OCI-LY1 (cell line): Measurements from ENCODE around the gene VPS39.

Experiments used
- H2AFZ ChIP-seq: fragments of 200-600 bp; sonication (generic), shearing (Covaris generic); 2 replicates; pipeline ENCODE4 v1.6.0; 2014; ENCODE audit warnings: antibody characterized with exemption, mild to moderate bottlenecking, low read length
- H3F3A ChIP-seq: fragments of 200-600 bp; sonication (generic), shearing (Covaris generic); 2 replicates; pipeline ENCODE4 v1.6.0; 2014; ENCODE audit warnings: mild to moderate bottlenecking, antibody characterized with exemption, low read length, moderate library complexity; ENCODE audit not compliant: insufficient read depth
- H3K27ac ChIP-seq: fragments of 200-600 bp; sonication (generic); 2 replicates; pipeline ENCODE4 v1.5.1; 2014; ENCODE audit warnings: low read length, mixed run types, mild to moderate bottlenecking, low read depth; ENCODE audit not compliant: poor library complexity, severe bottlenecking
- H3K27me3 ChIP-seq: fragments of 200-600 bp; sonication (generic); 2 replicates; pipeline ENCODE4 v1.6.0; 2014; ENCODE audit warnings: antibody characterized with exemption, mild to moderate bottlenecking, low read length, moderate library complexity; ENCODE audit not compliant: insufficient read depth
- H3K36me3 ChIP-seq: fragments of 200-600 bp; sonication (generic); 2 replicates; pipeline ENCODE4 v1.6.1; 2014; ENCODE audit warnings: mild to moderate bottlenecking, antibody characterized with exemption, low read length, moderate library complexity, mixed read lengths; ENCODE audit not compliant: insufficient read depth
- H3K4me1 ChIP-seq: fragments of 200-600 bp; sonication (generic); 2 replicates; pipeline ENCODE4 v1.5.1; 2014; ENCODE audit warnings: mild to moderate bottlenecking, low read length, moderate library complexity; ENCODE audit not compliant: insufficient read depth, severe bottlenecking
- H3K4me2 ChIP-seq: fragments of 200-600 bp; sonication (generic), shearing (Covaris generic); 2 replicates; pipeline ENCODE4 v1.6.1; 2014; ENCODE audit warnings: low read length
- H3K4me3 ChIP-seq: fragments of 200-600 bp; sonication (generic); 2 replicates; pipeline ENCODE4 v1.5.1; 2014; ENCODE audit warnings: low read length, low read depth, mild to moderate bottlenecking, mixed read lengths; ENCODE audit not compliant: poor library complexity, severe bottlenecking
- H3K79me2 ChIP-seq: fragments of 200-600 bp; shearing (Covaris generic); 2 replicates; pipeline ENCODE4 v1.6.1; 2016; ENCODE audit warnings: mixed run types, low read length, mixed read lengths; ENCODE audit not compliant: insufficient read depth
- H3K9ac ChIP-seq: fragments of 200-600 bp; sonication (generic), shearing (Covaris generic); 2 replicates; pipeline ENCODE4 v1.6.1; 2014; ENCODE audit warnings: mild to moderate bottlenecking, low read length, mixed read lengths
- H3K9me2 ChIP-seq: fragments of 200-600 bp; sonication (generic), shearing (Covaris generic); 2 replicates; pipeline ENCODE4 v1.6.1; 2014; ENCODE audit warnings: low read depth, mild to moderate bottlenecking, low read length, mixed read lengths
- H3K9me3 ChIP-seq: fragments of 200-600 bp; shearing (Covaris generic); 2 replicates; pipeline ENCODE4 v1.6.1; 2014; ENCODE audit warnings: low read length, mixed read lengths
- H4K20me1 ChIP-seq: fragments of 200-600 bp; sonication (generic), shearing (Covaris generic); 2 replicates; pipeline ENCODE4 v1.6.0; 2016; ENCODE audit warnings: mild to moderate bottlenecking, low read length; ENCODE audit not compliant: insufficient read depth
- EZH2 ChIP-seq: fragments of 200-600 bp; sonication (generic), shearing (Covaris generic); IDR thresholded peaks from 2 replicates; pipeline ENCODE4 v1.8.0; 2017; ENCODE audit warnings: borderline replicate concordance, mixed run types, mild to moderate bottlenecking, antibody characterized with exemption, low read length, moderate library complexity, mixed read lengths
- TF ChIP-seq, protein P1 (sequence below): fragments of 200-600 bp; sonication (generic), shearing (Covaris generic); IDR thresholded peaks from 2 replicates; pipeline ENCODE4 v1.5.1; 2017; ENCODE audit warnings: mild to moderate bottlenecking, antibody characterized with exemption, low read length, moderate library complexity, mixed read lengths

The VPS39 gene

DNA sequence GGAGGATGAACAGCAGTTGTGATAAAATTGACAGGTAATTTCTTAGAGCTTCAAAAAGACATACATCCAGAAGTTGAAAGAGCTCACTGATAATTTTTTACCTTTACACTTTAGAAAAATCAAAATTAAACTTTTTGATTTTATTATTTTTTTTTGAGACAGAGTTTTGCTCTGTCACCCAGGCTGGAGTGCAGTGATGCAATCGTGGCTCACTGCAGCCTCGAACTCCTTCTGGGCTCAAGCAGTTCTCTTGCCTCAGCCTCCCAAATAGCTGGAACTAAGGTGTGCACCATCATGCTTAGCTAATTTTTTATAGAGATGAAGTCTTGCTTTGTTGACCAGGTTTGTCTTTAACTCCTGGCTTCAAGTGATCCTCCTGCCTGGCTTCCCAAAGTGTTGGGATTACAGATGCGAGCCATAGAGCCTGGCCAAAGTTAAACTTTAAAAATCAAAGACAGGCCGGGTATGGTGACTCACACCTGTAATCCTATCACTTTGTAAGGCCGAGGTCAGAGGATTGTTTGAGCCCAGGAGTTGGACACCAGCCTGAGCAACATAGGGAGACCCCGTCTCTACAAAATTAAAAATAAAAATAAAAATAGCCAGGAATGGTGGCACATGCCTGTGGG lies 73.4 kb downstream of the VPS39 start:
- TF ChIP-seq, protein P1, sequence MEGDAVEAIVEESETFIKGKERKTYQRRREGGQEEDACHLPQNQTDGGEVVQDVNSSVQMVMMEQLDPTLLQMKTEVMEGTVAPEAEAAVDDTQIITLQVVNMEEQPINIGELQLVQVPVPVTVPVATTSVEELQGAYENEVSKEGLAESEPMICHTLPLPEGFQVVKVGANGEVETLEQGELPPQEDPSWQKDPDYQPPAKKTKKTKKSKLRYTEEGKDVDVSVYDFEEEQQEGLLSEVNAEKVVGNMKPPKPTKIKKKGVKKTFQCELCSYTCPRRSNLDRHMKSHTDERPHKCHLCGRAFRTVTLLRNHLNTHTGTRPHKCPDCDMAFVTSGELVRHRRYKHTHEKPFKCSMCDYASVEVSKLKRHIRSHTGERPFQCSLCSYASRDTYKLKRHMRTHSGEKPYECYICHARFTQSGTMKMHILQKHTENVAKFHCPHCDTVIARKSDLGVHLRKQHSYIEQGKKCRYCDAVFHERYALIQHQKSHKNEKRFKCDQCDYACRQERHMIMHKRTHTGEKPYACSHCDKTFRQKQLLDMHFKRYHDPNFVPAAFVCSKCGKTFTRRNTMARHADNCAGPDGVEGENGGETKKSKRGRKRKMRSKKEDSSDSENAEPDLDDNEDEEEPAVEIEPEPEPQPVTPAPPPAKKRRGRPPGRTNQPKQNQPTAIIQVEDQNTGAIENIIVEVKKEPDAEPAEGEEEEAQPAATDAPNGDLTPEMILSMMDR, result no peak
- TF ChIP-seq EZH2, result no peak
- no peaks in the 10 kb centered on the region for H3K4me1 ChIP-seq
- no peaks in the 10 kb centered on the region; the same call in 1 of the 2 replicates for H3K27me3 ChIP-seq
- H3K9ac ChIP-seq, result no peak overlapping the region
- no peaks in the 10 kb centered on the region for H3K79me2 ChIP-seq
- H3F3A ChIP-seq, result no peaks in the 10 kb centered on the region
- no peaks in the 10 kb centered on the region for H3K9me3 ChIP-seq
- no peaks in the 10 kb centered on the region for H3K36me3 ChIP-seq
- H3K4me2 ChIP-seq, result no peak overlapping the region
- no peak overlapping the region for H3K27ac ChIP-seq
- no peaks in the 10 kb centered on the region for H3K9me2 ChIP-seq
- no peaks in the 10 kb centered on the region for H4K20me1 ChIP-seq
- H2AFZ ChIP-seq, result no peak overlapping the region
- no peak overlapping the region for H3K4me3 ChIP-seq

DNA sequence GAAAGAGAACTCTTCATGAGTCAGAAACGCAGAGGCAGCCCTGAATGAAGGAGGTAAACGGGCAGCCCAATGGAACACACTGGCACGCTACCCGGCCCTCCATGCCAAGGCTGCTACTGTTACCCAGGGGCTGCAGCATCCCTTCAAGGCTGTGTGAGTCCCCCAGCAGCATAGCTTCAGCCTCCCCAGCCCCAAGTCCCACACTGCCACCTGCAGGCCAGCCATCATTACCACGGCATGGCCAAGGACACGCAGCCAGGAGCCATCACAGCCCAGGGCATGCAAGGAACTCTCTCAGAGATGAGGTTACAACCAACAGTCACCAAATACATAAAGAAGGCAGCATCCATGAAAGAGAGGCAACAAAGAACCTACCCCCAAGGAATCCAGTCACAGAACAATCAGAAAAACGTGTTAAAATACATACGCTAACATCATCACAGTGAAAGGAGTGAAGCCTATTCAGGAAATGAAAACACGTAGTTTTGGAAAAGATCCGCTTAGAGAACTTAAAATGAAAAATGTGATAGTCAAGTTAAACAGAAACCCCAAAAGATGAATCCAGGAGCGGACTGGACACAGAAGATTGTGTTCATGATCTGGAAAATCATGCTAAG lies 74.1 kb downstream of the VPS39 start:
- TF ChIP-seq, protein P1, result peak; percentile 92
- TF ChIP-seq EZH2, result no peak
- H3K79me2 ChIP-seq, result no peaks in the 10 kb centered on the region
- no peaks in the 10 kb centered on the region for H3K9me3 ChIP-seq
- no peak overlapping the region for H3K4me2 ChIP-seq
- no peaks in the 10 kb centered on the region for H3K36me3 ChIP-seq
- H2AFZ ChIP-seq, result no peak overlapping the region
- no peaks in the 10 kb centered on the region for H3F3A ChIP-seq
- no peak overlapping the region for H3K9ac ChIP-seq
- H3K4me1 ChIP-seq, result no peaks in the 10 kb centered on the region
- H4K20me1 ChIP-seq, result no peaks in the 10 kb centered on the region
- no peak overlapping the region for H3K4me3 ChIP-seq
- no peaks in the 10 kb centered on the region; the same call in 1 of the 2 replicates for H3K27me3 ChIP-seq
- no peaks in the 10 kb centered on the region for H3K9me2 ChIP-seq
- no peak overlapping the region for H3K27ac ChIP-seq

DNA sequence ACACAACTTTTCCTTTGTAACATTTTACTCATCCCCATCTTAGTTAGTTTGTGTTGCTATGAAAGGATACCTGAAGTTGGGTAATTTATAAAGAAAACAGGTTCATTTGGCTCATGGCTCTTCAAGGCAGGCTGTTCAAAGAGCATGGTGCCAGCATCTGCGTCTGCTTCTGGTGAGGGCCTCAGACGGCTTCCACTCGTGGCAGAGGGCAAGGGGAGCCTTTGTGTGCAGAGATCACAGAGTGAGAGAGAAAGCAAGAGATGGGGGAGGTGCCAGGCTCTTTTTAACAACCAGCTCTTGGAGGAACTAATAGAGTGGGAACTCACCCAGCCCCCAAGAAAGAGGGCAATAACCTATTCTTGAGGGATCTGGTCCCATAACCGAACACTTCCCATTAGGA lies 74.7 kb downstream of the VPS39 start:
- Histone ChIP-seq H3K9me3 (no peaks in the 10 kb centered on the region), H3K9me2 (no peaks in the 10 kb centered on the region)

More for the DNA sequence above, 74.7 kb downstream of the VPS39 start:
- Histone ChIP-seq H3K9ac (no peak overlapping the region), H3F3A (no peaks in the 10 kb centered on the region), H3K4me3 (no peak overlapping the region), H2AFZ (no peak overlapping the region), H3K79me2 (no peaks in the 10 kb centered on the region), H3K27ac (no peak overlapping the region), H3K36me3 (no peaks in the 10 kb centered on the region), H4K20me1 (no peaks in the 10 kb centered on the region), H3K27me3 (no peaks in the 10 kb centered on the region), H3K4me1 (no peaks in the 10 kb centered on the region), H3K4me2 (no peak overlapping the region)
- TF ChIP-seq EZH2, result no peak
- TF ChIP-seq, protein P1, result no peak
